Jurkat, Clone E6-1 (cell line): ENCODE data around the gene GDF2.

ENCODE experiments used
- DNase-seq: peaks from one replicate; pipeline ENCODE4 v3.0.0-alpha.2; 2011; ENCODE audit warnings: low read depth, low spot score
- H3K4me3 ChIP-seq: 2 replicates; pipeline ENCODE4 v1.5.1; 2011; ENCODE audit warnings: mild to moderate bottlenecking, low read length, control low read depth, moderate library complexity

The GDF2 gene

DNA sequence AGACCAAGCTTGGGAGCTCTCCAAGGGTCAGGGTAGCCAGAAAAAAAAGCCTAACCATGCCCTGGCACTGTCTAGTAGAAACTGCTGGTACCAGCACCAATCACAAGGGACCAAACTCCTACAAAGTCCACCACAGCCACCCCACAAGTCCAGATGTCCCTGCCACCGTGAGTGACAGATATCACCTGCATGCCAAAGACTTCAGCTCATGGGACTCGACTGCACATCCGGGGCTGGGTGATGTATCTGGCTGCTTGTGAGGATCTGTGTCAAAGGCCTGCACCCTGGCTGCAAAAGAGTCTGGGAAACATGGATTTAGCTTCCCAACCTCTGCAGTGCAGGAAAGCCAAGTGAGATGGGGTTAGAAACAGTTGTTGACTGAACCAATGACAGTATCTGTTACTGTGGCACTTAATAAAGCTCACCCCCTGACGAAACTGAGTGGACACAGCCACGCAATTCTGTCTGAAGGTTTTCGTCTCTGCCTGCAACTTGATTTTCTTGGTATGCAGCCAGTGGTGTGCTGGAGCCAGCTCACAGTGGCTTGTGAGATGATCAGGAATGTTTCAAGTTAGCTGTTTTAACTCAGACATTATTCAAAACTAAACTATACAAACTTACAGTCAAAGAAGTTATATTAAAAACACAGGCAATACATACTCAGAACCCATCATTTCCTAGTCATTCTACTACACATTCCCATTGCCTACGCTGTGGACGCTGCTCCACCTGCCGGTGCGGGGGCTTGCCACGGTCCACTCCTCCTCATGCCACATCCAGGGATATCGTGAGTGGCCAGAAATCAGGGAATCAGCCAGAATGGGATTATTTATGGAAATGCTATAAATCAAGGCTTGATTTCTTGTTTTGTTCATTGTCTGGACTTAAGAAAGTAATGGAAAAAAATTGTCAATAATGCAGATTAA is 52.6 kb downstream of the GDF2 start:
- no peak overlapping the region for H3K4me3 ChIP-seq
- no peak for DNase-seq

- no peak for DNase-seq
- H3K4me3 ChIP-seq = no peak overlapping the region
Observed at GRCh38 chr10:47376522-47377220, 54.4 kb downstream of the GDF2 start.
